HepG2 (cell line): ENCODE data around the gene SPTBN4.
"Not testable (repeated sequence)": the region's sequence is repeated elsewhere in the genome, so short reads cannot be mapped to it uniquely, and the experiment has no call there.

Experiments
- FOSL1 ChIP-seq: sonication (generic); formaldehyde crosslinking; IDR thresholded peaks from 2 replicates; pipeline ENCODE4 v1.9.0; 2021; ENCODE audit warnings: missing genetic modification reagents, borderline replicate concordance
- FOXM1 ChIP-seq: sonication (generic); formaldehyde crosslinking; IDR thresholded peaks from 2 replicates; pipeline ENCODE4 v1.5.0; 2020; ENCODE audit warnings: missing genetic modification reagents
- NFE2L2 ChIP-seq: fragments of 150-350 bp; IDR thresholded peaks from 2 replicates; pipeline ENCODE4 v1.6.1; 2014; ENCODE audit warnings: low read length
- PBX3 ChIP-seq: sonication (generic); formaldehyde crosslinking; IDR thresholded peaks from 2 replicates; pipeline ENCODE4 v1.8.1; 2023; ENCODE audit warnings: missing genetic modification reagents, inconsistent platforms, borderline replicate concordance
- RFX5 ChIP-seq: IDR thresholded peaks from 2 replicates; pipeline ENCODE4 v1.6.1; 2011; ENCODE audit warnings: low read depth, low read length, improper control_type of control experiment
- TF ChIP-seq, protein P1 (sequence below): sonication (generic); formaldehyde crosslinking; conservative IDR thresholded peaks from 2 replicates; pipeline ENCODE4 v1.4.0; 2020; ENCODE audit warnings: missing genetic modification reagents
- TF ChIP-seq, protein P2 (sequence below): IDR thresholded peaks from 2 replicates; pipeline ENCODE4 v1.6.1; 2016; ENCODE audit warnings: missing genetic modification reagents, missing compliant biosample characterization

- not testable (repeated sequence) for TF ChIP-seq FOXM1 (CRISPR knock-in tag); RFX5; PBX3 (CRISPR knock-in tag); FOSL1 (CRISPR knock-in tag); NFE2L2
- TF ChIP-seq, protein P1, sequence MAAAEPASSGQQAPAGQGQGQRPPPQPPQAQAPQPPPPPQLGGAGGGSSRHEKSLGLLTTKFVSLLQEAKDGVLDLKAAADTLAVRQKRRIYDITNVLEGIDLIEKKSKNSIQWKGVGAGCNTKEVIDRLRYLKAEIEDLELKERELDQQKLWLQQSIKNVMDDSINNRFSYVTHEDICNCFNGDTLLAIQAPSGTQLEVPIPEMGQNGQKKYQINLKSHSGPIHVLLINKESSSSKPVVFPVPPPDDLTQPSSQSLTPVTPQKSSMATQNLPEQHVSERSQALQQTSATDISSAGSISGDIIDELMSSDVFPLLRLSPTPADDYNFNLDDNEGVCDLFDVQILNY (CRISPR knock-in tag) = not testable (repeated sequence)
- TF ChIP-seq, protein P2, sequence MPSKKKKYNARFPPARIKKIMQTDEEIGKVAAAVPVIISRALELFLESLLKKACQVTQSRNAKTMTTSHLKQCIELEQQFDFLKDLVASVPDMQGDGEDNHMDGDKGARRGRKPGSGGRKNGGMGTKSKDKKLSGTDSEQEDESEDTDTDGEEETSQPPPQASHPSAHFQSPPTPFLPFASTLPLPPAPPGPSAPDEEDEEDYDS (CRISPR knock-in tag) = not testable (repeated sequence)
Observed at GRCh38 chr19:40547190-40547589, 80.4 kb downstream of the SPTBN4 start.
